K562 (cell line): ENCODE data around the gene CD6.

ENCODE experiments used
- CBX1 ChIP-seq: sonication (generic); IDR thresholded peaks from 2 replicates; pipeline ENCODE4 v1.6.1; 2016; ENCODE audit warnings: antibody characterized with exemption, low read depth, mild to moderate bottlenecking
- EP300 ChIP-seq: IDR thresholded peaks from 2 replicates; pipeline ENCODE4 v1.6.1; 2012; ENCODE audit warnings: low read length, improper control_type of control experiment
- ILF3 ChIP-seq: fragments of 450-650 bp; IDR thresholded peaks from 2 replicates; pipeline ENCODE4 v1.6.1; 2018; ENCODE audit warnings: antibody characterized with exemption, mild to moderate bottlenecking, moderate library complexity, borderline replicate concordance
- KAT8 ChIP-seq: fragments of 450-650 bp; IDR thresholded peaks from 2 replicates; pipeline ENCODE4 v1.6.1; 2016; ENCODE audit warnings: low read depth, mild to moderate bottlenecking
- MAX ChIP-seq: sonication (generic); formaldehyde crosslinking; IDR thresholded peaks from 2 replicates; pipeline ENCODE4 v1.9.0; 2022; ENCODE audit warnings: mild to moderate bottlenecking, missing genetic modification reagents
- MTA3 ChIP-seq: fragments of 450-650 bp; formaldehyde crosslinking; IDR thresholded peaks from 2 replicates; pipeline ENCODE4 v1.6.1; 2017; ENCODE audit warnings: mild to moderate bottlenecking, borderline replicate concordance
- ZNF232 ChIP-seq: sonication (generic); formaldehyde crosslinking; IDR thresholded peaks from 2 replicates; pipeline ENCODE4 v1.8.0; 2022; ENCODE audit warnings: mild to moderate bottlenecking, missing genetic modification reagents

- TF ChIP-seq EP300 (no peak), ILF3 (no peak), KAT8 (no peak), MAX (CRISPR knock-in tag) (no peak), ZNF232 (CRISPR knock-in tag) (no peak), CBX1 (no peak), MTA3 (no peak)
Observed at GRCh38 chr11:61027141-61027840, 55.8 kb downstream of the CD6 start.
